Measurements from ENCODE around the gene AGMO.
A peak's percentile ranks its signal among the peaks of the same experiment; 100 is the strongest.

Gene AGMO

DNA sequence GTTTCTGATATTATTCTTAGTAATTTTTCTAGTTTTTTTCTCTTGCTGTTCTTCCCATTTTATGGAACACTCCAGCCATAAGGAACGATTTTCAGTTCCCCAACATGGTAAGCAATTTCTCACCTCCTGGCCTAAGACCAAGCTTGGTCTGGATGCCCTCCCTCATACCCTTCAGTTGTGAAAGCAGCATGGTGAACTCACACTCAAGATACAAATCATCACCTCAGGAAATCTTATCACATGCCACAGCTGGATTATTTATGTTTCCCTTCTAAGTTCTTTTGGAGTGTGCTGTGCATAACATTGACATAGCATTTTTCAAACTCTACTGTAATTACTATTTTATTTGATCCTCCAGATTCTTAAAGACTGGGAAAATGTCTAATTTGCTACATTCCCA is 216.6 kb downstream of the AGMO start:
- no peak for TF ChIP-seq POLR2A (IDR thresholded peaks at IDR 0.05; ENCODE audit: low read depth, low read length)
- DNase-seq (ENCODE audit: insufficient read length, low spot score) (no peak), FAIRE-seq (no peak)

DNA sequence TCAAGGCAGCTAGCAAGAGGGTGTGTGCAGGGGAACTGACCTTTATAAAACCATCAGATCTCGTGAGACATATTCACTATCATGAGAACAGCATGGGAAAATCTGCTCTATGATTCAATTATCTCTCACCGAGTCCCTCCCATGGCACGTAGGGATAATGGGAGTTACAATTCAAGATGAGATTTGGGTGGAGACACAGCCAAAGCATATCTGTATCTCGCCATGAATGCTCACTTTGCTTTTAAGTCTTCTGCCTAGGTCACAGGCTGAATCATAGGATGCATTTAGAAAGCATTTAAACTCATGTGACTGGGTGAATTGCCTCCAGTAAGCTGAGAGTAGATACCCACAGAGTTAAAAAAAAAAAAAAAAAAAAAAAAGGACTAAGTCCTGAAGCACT is 220.0 kb downstream of the AGMO start:
- DNase-seq (ENCODE audit: insufficient read length, low spot score): no peak
- no peak for TF ChIP-seq POLR2A (IDR thresholded peaks at IDR 0.05; ENCODE audit: low read depth, low read length)
- no peak for FAIRE-seq

DNA sequence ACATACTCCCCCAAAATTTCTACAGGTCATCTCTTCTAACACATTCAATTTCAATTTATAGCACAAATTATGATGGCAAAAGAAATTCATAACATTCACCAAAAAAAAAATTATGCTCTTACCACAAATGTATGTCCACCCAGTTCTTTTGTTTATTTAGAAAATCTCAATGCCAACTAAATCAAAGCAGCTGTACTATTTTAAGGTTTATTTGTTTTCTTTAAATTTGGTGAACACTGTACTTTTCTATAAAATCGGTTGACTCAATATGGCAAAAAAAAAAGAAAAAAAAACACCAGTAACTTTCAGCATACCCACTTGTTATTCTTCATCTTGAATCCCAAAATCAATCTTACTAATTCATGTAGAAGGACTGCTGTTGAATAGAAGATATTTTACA is 225.7 kb downstream of the AGMO start:
- FAIRE-seq (no peak), DNase-seq (ENCODE audit: insufficient read length, low spot score) (no peak)
- no peak for TF ChIP-seq POLR2A (IDR thresholded peaks at IDR 0.05; ENCODE audit: low read depth, low read length)

- FAIRE-seq (peak; percentile 38), DNase-seq (ENCODE audit: insufficient read length, low spot score) (no peak)
- TF ChIP-seq POLR2A (IDR thresholded peaks at IDR 0.05; ENCODE audit: low read depth, low read length): no peak
Measured at GRCh38 chr7:15335390-15335789, 226.4 kb downstream of the AGMO start.

DNA sequence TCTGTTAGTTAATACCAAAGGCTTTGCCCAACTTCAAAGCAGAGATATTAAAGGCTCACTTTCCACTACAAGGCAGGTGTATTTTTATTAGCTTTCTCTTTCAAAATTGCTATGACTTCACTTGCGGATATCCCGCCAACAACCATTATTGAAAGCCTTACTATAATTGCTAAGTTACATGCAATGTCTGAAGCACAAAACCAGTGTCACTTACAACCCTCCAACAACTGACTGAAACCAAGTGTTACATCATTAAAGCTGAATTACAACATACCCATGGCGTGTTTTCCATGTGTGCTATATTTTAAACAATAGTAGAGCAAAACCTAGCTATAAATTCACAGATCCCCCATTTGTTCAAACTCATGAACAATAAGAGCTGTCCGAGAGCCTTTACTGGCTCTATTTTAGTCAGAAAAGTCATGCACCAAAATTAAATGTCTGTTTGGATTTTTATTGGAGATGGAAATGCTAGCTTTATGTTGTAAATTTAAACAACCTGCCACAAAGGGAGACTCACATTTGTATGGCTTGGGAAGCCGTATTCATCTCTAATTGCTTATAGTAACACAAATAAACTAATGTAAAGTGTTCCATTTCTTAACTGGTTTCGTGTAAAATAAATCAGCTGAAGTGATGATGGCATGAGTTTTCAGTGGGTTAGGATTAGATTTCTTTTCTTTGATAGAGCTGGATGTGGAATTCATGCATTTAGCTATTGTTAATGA is 227.1 kb downstream of the AGMO start:
- DNase-seq (ENCODE audit: insufficient read length, low spot score): no peak
- peak; percentile 11 for FAIRE-seq
- TF ChIP-seq POLR2A (IDR thresholded peaks at IDR 0.05; ENCODE audit: low read depth, low read length): no peak

GRCh38 chr7:15332956-15333355 is 228.9 kb downstream of the AGMO start:
- FAIRE-seq: peak; percentile 71

GRCh38 chr7:15330943-15331342 is 230.9 kb downstream of the AGMO start:
- no peak for TF ChIP-seq POLR2A (IDR thresholded peaks at IDR 0.05; ENCODE audit: low read depth, low read length)
- FAIRE-seq (no peak), DNase-seq (ENCODE audit: insufficient read length, low spot score) (no peak)

More at GRCh38 chr7:15332956-15333355, 228.9 kb downstream of the AGMO start:
- TF ChIP-seq POLR2A (IDR thresholded peaks at IDR 0.05; ENCODE audit: low read depth, low read length): no peak
- no peak for DNase-seq (ENCODE audit: insufficient read length, low spot score)

GRCh38 chr7:15327001-15327400 is 234.8 kb downstream of the AGMO start:
- DNase-seq (ENCODE audit: insufficient read length, low spot score): no peak
- no peak for TF ChIP-seq POLR2A (IDR thresholded peaks at IDR 0.05; ENCODE audit: low read depth, low read length)
- FAIRE-seq: no peak

- TF ChIP-seq POLR2A (IDR thresholded peaks at IDR 0.05; ENCODE audit: low read depth, low read length): no peak
- FAIRE-seq (peak; percentile 88), DNase-seq (ENCODE audit: insufficient read length, low spot score) (no peak)
Measured at GRCh38 chr7:15326044-15326644, 235.7 kb downstream of the AGMO start.

DNA sequence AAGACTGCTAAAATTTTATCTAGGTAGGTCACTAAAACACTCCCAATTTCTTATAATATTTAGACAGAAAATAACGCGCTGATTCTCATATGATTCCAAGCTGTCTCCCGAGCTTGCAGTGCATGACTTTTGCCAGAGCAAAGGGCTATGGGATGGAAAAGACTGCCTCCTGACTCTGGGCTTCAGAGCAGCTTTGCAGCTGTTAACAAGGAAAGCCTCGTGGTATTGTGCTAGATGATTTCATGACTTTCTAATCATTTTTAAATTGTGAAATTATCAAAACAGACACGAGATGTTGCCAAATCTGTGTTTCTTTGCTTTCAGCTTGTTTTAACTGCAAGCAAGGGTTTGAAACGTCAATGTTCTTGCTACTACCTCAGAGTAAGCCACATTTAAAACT is 238.3 kb downstream of the AGMO start:
- DNase-seq (ENCODE audit: insufficient read length, low spot score) (no peak), FAIRE-seq (peak; percentile 79)
- no peak for TF ChIP-seq POLR2A (IDR thresholded peaks at IDR 0.05; ENCODE audit: low read depth, low read length)

DNA sequence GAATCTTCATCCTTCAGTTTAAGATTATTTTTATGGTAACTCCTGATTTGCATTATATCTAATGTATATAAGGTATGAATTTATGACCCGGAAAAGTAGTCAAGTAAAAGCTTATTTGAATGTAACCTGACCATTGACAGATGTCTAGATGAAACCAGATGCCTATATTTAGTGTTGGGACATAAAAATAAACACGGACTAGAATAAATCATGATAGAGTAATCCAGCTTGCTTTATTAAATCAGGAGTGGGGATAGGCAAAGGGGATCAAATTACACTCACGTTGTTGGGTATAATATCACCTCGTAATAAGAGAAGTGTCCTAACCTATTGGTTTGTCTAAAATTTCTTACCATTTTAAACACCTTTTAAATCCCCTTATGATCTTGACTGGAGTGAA is 244.6 kb downstream of the AGMO start:
- no peak for TF ChIP-seq POLR2A (IDR thresholded peaks at IDR 0.05; ENCODE audit: low read depth, low read length)
- DNase-seq (ENCODE audit: insufficient read length, low spot score) (no peak), FAIRE-seq (no peak)

DNA sequence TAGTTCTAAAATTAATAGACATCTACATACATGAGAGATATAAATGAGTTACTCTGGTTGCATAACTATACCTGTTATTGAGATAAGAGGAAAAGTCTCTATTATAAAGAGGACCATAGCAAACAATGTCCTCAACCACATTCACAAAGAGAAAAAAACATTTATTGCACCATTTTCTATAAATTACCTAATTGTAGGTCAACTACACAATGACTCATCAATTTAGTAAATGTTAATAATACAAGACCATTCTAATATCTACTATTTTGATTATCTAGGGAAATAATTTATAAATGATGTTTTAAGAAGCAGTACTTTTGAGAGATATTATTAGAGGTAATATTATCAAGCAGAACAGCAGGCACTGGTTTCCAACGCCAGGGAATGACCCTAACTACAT is 246.1 kb downstream of the AGMO start:
- FAIRE-seq (no peak), DNase-seq (ENCODE audit: insufficient read length, low spot score) (no peak)
- no peak for TF ChIP-seq POLR2A (IDR thresholded peaks at IDR 0.05; ENCODE audit: low read depth, low read length)

GRCh38 chr7:15314922-15315321 is 246.9 kb downstream of the AGMO start:
- DNase-seq (ENCODE audit: insufficient read length, low spot score) (no peak), FAIRE-seq (no peak)
- no peak for TF ChIP-seq POLR2A (IDR thresholded peaks at IDR 0.05; ENCODE audit: low read depth, low read length)

GRCh38 chr7:15313361-15313760 is 248.5 kb downstream of the AGMO start:
- TF ChIP-seq POLR2A (IDR thresholded peaks at IDR 0.05; ENCODE audit: low read depth, low read length): no peak
- DNase-seq (ENCODE audit: insufficient read length, low spot score): no peak
- no peak for FAIRE-seq

- no peak for TF ChIP-seq POLR2A (IDR thresholded peaks at IDR 0.05; ENCODE audit: low read depth, low read length)
- FAIRE-seq: no peak
Measured at GRCh38 chr7:15309872-15310271, 251.9 kb downstream of the AGMO start.

More at GRCh38 chr7:15309872-15310271, 251.9 kb downstream of the AGMO start:
- DNase-seq (ENCODE audit: insufficient read length, low spot score): no peak
